HG03378 (cell line): ENCODE results near the gene TMPRSS13.

Source experiments
- ATAC-seq: cut with Tn5 transposase; IDR thresholded peaks from one replicate; pipeline ENCODE4 v1.9.1; 2021; ENCODE audit warnings: mild to moderate bottlenecking, moderate library complexity; ENCODE audit not compliant: unreplicated experiment

The TMPRSS13 gene

GRCh38 chr11:117857734-117858414, 71.3 kb downstream of the TMPRSS13 start:
- ATAC-seq = no peak

GRCh38 chr11:117855912-117856651, 73.1 kb downstream of the TMPRSS13 start:
- ATAC-seq = no peak

- no peak for ATAC-seq
Measured at GRCh38 chr11:117855186-117855845, 73.9 kb downstream of the TMPRSS13 start.

- ATAC-seq = no peak
Measured at GRCh38 chr11:117852309-117852708, 76.9 kb downstream of the TMPRSS13 start.

- ATAC-seq = no peak
Measured at GRCh38 chr11:117851852-117852251, 77.3 kb downstream of the TMPRSS13 start.

GRCh38 chr11:117851106-117851505, 78.1 kb downstream of the TMPRSS13 start:
- no peak for ATAC-seq
